K562 (cell line): Measurements from ENCODE around the gene ZBTB47. TPM values are rescaled to one million over a fixed set of nuclear protein-coding genes. Genes with fewer than 3 reads are reported as not detected.

Experiments
- ATAC-seq: fragments of 200-7000 bp; cut with Tn5 transposase; 3 replicates; pipeline ENCODE4 v1.9.1; 2020; ENCODE audit warnings: moderate library complexity
- BruUV-seq: library from RNA; stranded (reverse); fragments of 400-500 nt; replicated peaks from 2 replicates; lab custom pipeline; 2021; lab: Mats Ljungman, UMichigan
- CTCF ChIA-PET: fragments of 300-600 bp; formaldehyde crosslinking; extraction: SDS; loops from one replicate; lab custom pipeline; 2021; ENCODE audit warnings: low intra/inter-chr PET ratio; lab: Yijun Ruan, JAX
- POLR2A ChIA-PET: fragments of 300-600, 350-650 bp; sonication (Branson Sonifier 250); formaldehyde crosslinking; extraction: SDS; loops from one replicate; lab custom pipeline; 2021; ENCODE audit warnings: antibody characterized with exemption, inconsistent platforms; lab: Yijun Ruan, JAX
- DNase-seq, 4 experiments: peaks; one replicate each; pipeline versions ENCODE4 v3.0.0 to v3.0.0-alpha.2; 2011 to 2018; ENCODE audit warnings: low spot score in 3 of 4, mixed read lengths in 3 of 4; ENCODE audit errors: extremely low read depth in 1 of 4
- FAIRE-seq: peaks from 2 replicates; lab custom pipeline; 2011; peaks lifted over from hg19 to GRCh38; lab: Jason Lieb, UNC
- H2AFZ ChIP-seq: 2 replicates; pipeline ENCODE4 v1.6.0; 2011; ENCODE audit warnings: low read depth, low read length, control low read depth, inconsistent platforms
- H3K27ac ChIP-seq: fragments of 200-600 bp; 3 replicates; pipeline ENCODE4 v1.8.0; 2011; ENCODE audit warnings: low read depth, mild to moderate bottlenecking, control low read depth, inconsistent platforms, low read length, moderate library complexity, mixed read lengths; ENCODE audit errors: extremely low read depth
- H3K27me3 ChIP-seq, 2 experiments: fragments of 300-600 bp in 1 of 2; 2 replicates in 1 of 2; 3 replicates in 1 of 2; pipeline versions ENCODE4 v1.6.0 to v1.8.0; 2011; ENCODE audit warnings: inconsistent platforms in 2 of 2, low read length in 2 of 2, mild to moderate bottlenecking in 1 of 2, mixed read lengths in 1 of 2, moderate library complexity in 1 of 2; ENCODE audit not compliant: control insufficient read depth in 2 of 2, insufficient read depth in 2 of 2
- H3K36me3 ChIP-seq: fragments of 300-600 bp; 3 replicates; pipeline ENCODE4 v1.8.0; 2011; ENCODE audit warnings: mild to moderate bottlenecking, low read length, inconsistent platforms; ENCODE audit not compliant: control insufficient read depth, insufficient read depth
- H3K4me1 ChIP-seq, 2 experiments: fragments of 200-600 bp in 1 of 2; replicated peaks in 1 of 2; 2 replicates in 1 of 2; 3 replicates in 1 of 2; pipeline versions ENCODE4 v1.5.1 to v1.8.0; 2011; ENCODE audit warnings: inconsistent platforms in 2 of 2, low read length in 2 of 2, mild to moderate bottlenecking in 1 of 2, mixed read lengths in 1 of 2, moderate library complexity in 1 of 2; ENCODE audit not compliant: control insufficient read depth in 2 of 2, insufficient read depth in 2 of 2
- H3K4me2 ChIP-seq: 2 replicates; pipeline ENCODE4 v1.6.1; 2011; ENCODE audit warnings: low read length, control low read depth, inconsistent platforms, mixed read lengths; ENCODE audit not compliant: insufficient read depth
- H3K4me3 ChIP-seq: fragments of 200-600 bp; sonication (generic), shearing (Covaris generic); 2 replicates; pipeline ENCODE4 v1.5.1; 2016; ENCODE audit warnings: control low read depth, inconsistent platforms
- H3K79me2 ChIP-seq: fragments of 200-600 bp; 3 replicates; pipeline ENCODE4 v1.8.0; 2011; ENCODE audit warnings: low read length, inconsistent platforms; ENCODE audit not compliant: control insufficient read depth, insufficient read depth
- H3K9ac ChIP-seq, 2 experiments: 2 replicates each; pipeline versions ENCODE4 v1.6.0 to v1.6.1; 2011; ENCODE audit warnings: low read depth in 2 of 2, low read length in 2 of 2, control low read depth in 1 of 2, inconsistent platforms in 1 of 2, mild to moderate bottlenecking in 1 of 2, mixed read lengths in 1 of 2; ENCODE audit not compliant: insufficient read depth in 1 of 2
- H3K9me1 ChIP-seq: one replicate; pipeline ENCODE4 v1.6.0; 2011; ENCODE audit warnings: inconsistent platforms, mild to moderate bottlenecking, low read length, moderate library complexity; ENCODE audit not compliant: control insufficient read depth, insufficient read depth
- H3K9me3 ChIP-seq: replicated peaks from 2 replicates; pipeline ENCODE4 v1.5.1; 2011; ENCODE audit warnings: low read depth, low read length, inconsistent platforms; ENCODE audit not compliant: control insufficient read depth, insufficient read depth
- H4K20me1 ChIP-seq: replicated peaks from 2 replicates; pipeline ENCODE4 v1.6.1; 2011; ENCODE audit warnings: low read length, inconsistent platforms, mixed read lengths; ENCODE audit not compliant: control insufficient read depth, insufficient read depth
- CHD2 ChIP-seq: IDR thresholded peaks from 2 replicates; pipeline ENCODE4 v1.6.1; 2011; ENCODE audit warnings: low read depth, low read length
- CTBP1 ChIP-seq: fragments of 450-650 bp; IDR thresholded peaks from 2 replicates; pipeline ENCODE4 v1.6.1; 2016; ENCODE audit warnings: borderline replicate concordance
- ELK3 ChIP-seq: fragments of 450-650 bp; formaldehyde crosslinking; IDR thresholded peaks from 2 replicates; pipeline ENCODE4 v1.4.0; 2020; ENCODE audit warnings: mild to moderate bottlenecking
- KDM2B ChIP-seq: fragments of 250-450 bp; sonication (Bioruptor Pico); IDR thresholded peaks from 2 replicates; pipeline ENCODE4 v1.8.0; 2021; ENCODE audit warnings: mild to moderate bottlenecking, moderate library complexity
- MYC ChIP-seq, 2 experiments: fragments of 250-450 bp in 1 of 2; sonication (Bioruptor Pico) in 1 of 2; IDR thresholded peaks; 2 replicates each; pipeline versions ENCODE4 v1.5.1 to v1.6.1; 2012 to 2021; ENCODE audit warnings: low read depth in 2 of 2, borderline replicate concordance in 1 of 2, improper control_type of control experiment in 1 of 2, low read length in 1 of 2, mild to moderate bottlenecking in 1 of 2, moderate library complexity in 1 of 2
- NFIC ChIP-seq: fragments of 450-650 bp; IDR thresholded peaks from 2 replicates; pipeline ENCODE4 v1.6.1; 2017; ENCODE audit warnings: mild to moderate bottlenecking, inconsistent platforms
- NR2F6 ChIP-seq: fragments of 450-650 bp; formaldehyde crosslinking; IDR thresholded peaks from 2 replicates; pipeline ENCODE4 v1.4.0; 2020; ENCODE audit warnings: mild to moderate bottlenecking
- POLR2AphosphoS2 ChIP-seq: IDR thresholded peaks from 2 replicates; pipeline ENCODE4 v1.6.1; 2012; ENCODE audit warnings: low read length, improper control_type of control experiment
- RB1 ChIP-seq: fragments of 450-650 bp; IDR thresholded peaks from 2 replicates; pipeline ENCODE4 v1.6.1; 2017; ENCODE audit warnings: low read depth, mild to moderate bottlenecking
- RBFOX2 ChIP-seq: fragments of 200-400 bp; formaldehyde crosslinking; IDR thresholded peaks from 2 replicates; pipeline ENCODE4 v1.6.1; 2017; ENCODE audit warnings: low read depth, mild to moderate bottlenecking, low read length, moderate library complexity
- RBM34 ChIP-seq: fragments of 200-400 bp; formaldehyde crosslinking; IDR thresholded peaks from 2 replicates; pipeline ENCODE4 v1.6.1; 2018; ENCODE audit warnings: low read length, borderline replicate concordance; ENCODE audit not compliant: insufficient read depth
- RCOR1 ChIP-seq, 2 experiments: IDR thresholded peaks; 2 replicates each; pipeline ENCODE4 v1.6.1; 2012; ENCODE audit warnings: low read depth in 2 of 2, low read length in 2 of 2, borderline replicate concordance in 1 of 2, improper control_type of control experiment in 1 of 2
- ZNF263 ChIP-seq: sonication (generic); formaldehyde crosslinking; IDR thresholded peaks from 2 replicates; pipeline ENCODE4 v1.8.0; 2022; ENCODE audit warnings: mild to moderate bottlenecking, missing genetic modification reagents, borderline replicate concordance
- ZNF551 ChIP-seq: fragments of 250-450 bp; sonication (Bioruptor Pico); IDR thresholded peaks from 2 replicates; pipeline ENCODE4 v1.5.0; 2021; ENCODE audit warnings: mild to moderate bottlenecking, moderate library complexity
- WGBS: fragments of 100-300 bp; shearing (Covaris generic); methylation state at CpG from one replicate; pipeline ENCODE4 v1.1.6; 2016; ENCODE audit warnings: low coverage, mixed read lengths; ENCODE audit not compliant: insufficient coverage; ENCODE audit errors: missing lambda C conversion rate; 5-methylcytosine and 5-hydroxymethylcytosine counted together
- in situ Hi-C: fragments of 300-500 bp; cut with MboI; formaldehyde crosslinking; loops from 4 replicates; pipeline ENCODE4 v1.15.0; 2018; ENCODE audit warnings: inconsistent platforms, mixed read lengths
- intact Hi-C: fragments of 100-400 bp; cut with micrococcal nuclease; formaldehyde crosslinking; loops from 2 replicates; pipeline ENCODE4 v1.14.2; 2022
- polyA plus RNA-seq, 8 experiments: library from polyadenylated mRNA; depleted of rRNA in 4 of 8; stranded (reverse) in 5 of 8; unstranded in 3 of 8; fragments of >200 nt; fragmentation: Nextera tagmentation in 2 of 8; fragmentation: Illumina TruSeq in 1 of 8; extraction: Ambion mirVana in 2 of 8; extraction: Trizol in 1 of 8; gene quantifications; 2 replicates each; pipeline versions ENCODE4 v1.2.1 to v1.2.3, GENCODE V29; 2011 to 2014; ENCODE audit warnings: inconsistent platforms in 1 of 8, missing spikeins in 1 of 8
- total RNA-seq, 7 experiments: library from RNA; depleted of rRNA in 6 of 7; stranded (reverse); fragments of >200 nt in 6 of 7; fragmentation: Illumina TruSeq in 2 of 7; extraction: Trizol in 2 of 7; gene quantifications; 2 replicates each; pipeline versions ENCODE4 v1.2.1 to v1.2.3, GENCODE V29; 2011 to 2021; ENCODE audit warnings: low replicate concordance in 1 of 7

Gene ZBTB47
- total and polyA plus RNA-seq, 9 of the 15 experiments (the other 6 are each of a cell fraction or from before 2014, with no cell fraction given): 0.11 to 4.6 (median 1.7) TPM; not detected in 1

- Histone ChIP-seq H2AFZ (no peak overlapping the region), H3K4me3 (no peak overlapping the region), H3K36me3 (peaks cover 5% of the 10 kb centered on the region; the same call in 1 of the 3 replicates)
- TF ChIP-seq ZNF263: peak; percentile 54; the same call in 1 of the 2 replicates
- no peak for TF ChIP-seq RB1
- peak; percentile 30; the same call in 1 of the 2 replicates for TF ChIP-seq RBFOX2
- TF ChIP-seq, all 486 proteins: peak for 2
- ATAC-seq: peak; percentile 6; the same call in 1 of the 3 replicates
- in situ Hi-C loops: no loop called here
- Histone ChIP-seq H3K4me2 (no peak overlapping the region), H3K9me3 (no peaks in the 10 kb centered on the region), H3K27me3 (no peaks in the 10 kb centered on the region), H3K27ac (no peak overlapping the region), H4K20me1 (peaks cover 10% of the 10 kb centered on the region; the same call in 1 of the 2 replicates), H3K9ac (no peak overlapping the region), H3K4me1 (peaks cover 0 to 29% of the 10 kb centered on the region in 2 experiments; a peak in 3 of 5 replicates), H3K9me1 (no peaks in the 10 kb centered on the region), H3K79me2 (no peaks in the 10 kb centered on the region)
- WGBS: 44% methylated on average over 6 of the region's 6 CpGs
- POLR2A ChIA-PET: interaction anchor here (0.6 to 1.9 kb wide), 5 partner anchors 9 to 49 kb away, joined by 3 to 4 read pairs (median 3); no protein-coding TSS in a partner anchor
- DNase-seq: no peak
- FAIRE-seq: no peak
- CTCF ChIA-PET: interaction anchor here (0.6 to 1.8 kb wide), 4 partner anchors 84 to 220 kb away, joined by 3 to 15 read pairs (median 4); no protein-coding TSS in a partner anchor
- no TSS peak for BruUV-seq
- intact Hi-C loops: loop anchor here (2.0 kb wide), 1 partner anchor 171 kb away; no protein-coding TSS in a partner anchor
Observed at GRCh38 chr3:42660131-42660715, 6.7 kb downstream of the ZBTB47 start.

GRCh38 chr3:42660898-42661297, 7.4 kb downstream of the ZBTB47 start:
- Histone ChIP-seq H3K79me2 (no peaks in the 10 kb centered on the region), H3K9me3 (no peaks in the 10 kb centered on the region), H4K20me1 (peaks cover 11% of the 10 kb centered on the region; the same call in 1 of the 2 replicates), H3K4me2 (no peak overlapping the region), H3K4me1 (peaks cover 0 to 24% of the 10 kb centered on the region in 2 experiments; a peak in 1 of 5 replicates), H3K9me1 (no peaks in the 10 kb centered on the region), H2AFZ (no peak overlapping the region), H3K4me3 (no peak overlapping the region), H3K9ac (0 out of 4 replicates have a peak overlapping the region, but pooled peaks of 1 of the 2 experiments have one; percentile 10), H3K27ac (no peak overlapping the region), H3K36me3 (peaks cover 5% of the 10 kb centered on the region; the same call in 1 of the 3 replicates), H3K27me3 (no peaks in the 10 kb centered on the region)
- in situ Hi-C loops (no loop called here), intact Hi-C loops (loop anchor here (1.0 to 2.0 kb wide), 3 partner anchors 83 to 170 kb away; no protein-coding TSS in a partner anchor)
- peak; percentile 78 for ATAC-seq
- no TSS peak for BruUV-seq
- 4% methylated on average over 4 of the region's 4 CpGs for WGBS
- ChIA-PET CTCF (interaction anchor here (0.8 to 1.8 kb wide), 4 partner anchors 83 to 219 kb away, joined by 3 to 15 read pairs (median 3); no protein-coding TSS in a partner anchor), POLR2A (interaction anchor here (0.7 to 1.2 kb wide), 5 partner anchors 9 to 49 kb away, joined by 3 to 6 read pairs (median 3); no protein-coding TSS in a partner anchor)
- peak; percentile 60 to 78 (median 70) for DNase-seq
- peak; percentile 98 for FAIRE-seq
- TF ChIP-seq CTBP1 (peak; percentile 59; the same call in 1 of the 2 replicates), RCOR1 (IDR thresholded peaks at IDR 0.05; ENCODE audit: borderline replicate concordance in 1 of 2, low read depth in 2 of 2, low read length in 2 of 2) (peak in 1 of 2 experiments; percentile 78; a peak in 2 of 4 replicates), MYC (IDR thresholded peaks at IDR 0.05; ENCODE audit: low read depth, low read length) (no peak), MYC (CRISPR knock-in tag; IDR thresholded peaks at IDR 0.05; ENCODE audit: borderline replicate concordance, low read depth) (no peak), ELK3 (CRISPR knock-in tag) (no peak), CHD2 (no peak), ZNF551 (no peak), KDM2B (CRISPR knock-in tag) (no peak), NR2F6 (CRISPR knock-in tag) (no peak), NFIC (0 out of 2 replicates have a peak, but pooled peaks have one; percentile 22), POLR2AphosphoS2 (no peak), RBM34 (no peak)
